ENCODE results near the gene AMPD3. TPM values are rescaled to one million over a fixed set of nuclear protein-coding genes. Genes with fewer than 3 reads are reported as not detected.

The AMPD3 gene
- total RNA-seq, 1 experiment from 2014 or later = 17.4 TPM

DNA sequence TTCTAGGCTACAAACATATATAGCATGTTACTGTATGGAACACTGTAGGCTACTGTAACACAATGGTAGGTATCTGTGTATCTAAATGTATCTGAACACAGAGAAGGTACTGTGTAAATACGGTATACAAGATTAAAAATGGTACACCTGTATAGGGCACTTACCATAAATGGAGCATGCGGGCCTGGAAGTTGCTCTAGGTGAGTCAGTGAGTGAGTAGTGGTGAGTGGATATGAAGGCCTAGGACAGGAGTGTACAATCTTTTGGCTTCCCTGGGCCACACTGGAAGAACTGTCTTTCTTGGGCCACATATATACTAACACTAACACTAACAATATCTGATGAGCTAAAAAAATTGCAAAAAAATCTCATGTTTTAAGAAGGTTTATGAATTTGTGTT, 64.6 kb downstream of the AMPD3 start:
- no peaks in the 10 kb centered on the region for H3K79me2 ChIP-seq (ENCODE audit: low read depth)
- ChIA-PET CTCF (no interaction called here), POLR2A (ENCODE audit: unreplicated experiment) (no interaction called here)
- H4K20me1 ChIP-seq (ENCODE audit: insufficient read depth) = no peaks in the 10 kb centered on the region
- TF ChIP-seq EZH2 (IDR thresholded peaks at IDR 0.05; ENCODE audit: low read depth) (no peak), CTCF (conservative IDR thresholded peaks at IDR 0.05) (no peak)
- BruUV-seq (replicated peaks) = no TSS peak
- no peak overlapping the region for H3K4me3 ChIP-seq
- no peaks in the 10 kb centered on the region for H3K9me2 ChIP-seq (ENCODE audit: insufficient read depth)
- peaks cover 7% of the 10 kb centered on the region for H3K36me3 ChIP-seq (ENCODE audit: low read depth)
- no peaks in the 10 kb centered on the region for H3F3A ChIP-seq (ENCODE audit: insufficient read depth, low read depth)
- intact Hi-C loops (cut with micrococcal nuclease; ENCODE audit: unreplicated experiment) = loop anchor here (10.0 kb wide), 1 partner anchor 135 kb away; no protein-coding TSS in a partner anchor
- no peak overlapping the region for H2AFZ ChIP-seq
- H3K27ac ChIP-seq = no peak overlapping the region
- no peaks in the 10 kb centered on the region for H3K27me3 ChIP-seq (ENCODE audit: insufficient read depth, low read depth)
- H3K9me3 ChIP-seq (ENCODE audit: insufficient read depth, low read depth) = no peaks in the 10 kb centered on the region
- H3K4me1 ChIP-seq (replicated peaks; ENCODE audit: insufficient read depth) = no peaks in the 10 kb centered on the region
- no peak overlapping the region for H3K4me2 ChIP-seq
- DNase-seq = no peak

DNA sequence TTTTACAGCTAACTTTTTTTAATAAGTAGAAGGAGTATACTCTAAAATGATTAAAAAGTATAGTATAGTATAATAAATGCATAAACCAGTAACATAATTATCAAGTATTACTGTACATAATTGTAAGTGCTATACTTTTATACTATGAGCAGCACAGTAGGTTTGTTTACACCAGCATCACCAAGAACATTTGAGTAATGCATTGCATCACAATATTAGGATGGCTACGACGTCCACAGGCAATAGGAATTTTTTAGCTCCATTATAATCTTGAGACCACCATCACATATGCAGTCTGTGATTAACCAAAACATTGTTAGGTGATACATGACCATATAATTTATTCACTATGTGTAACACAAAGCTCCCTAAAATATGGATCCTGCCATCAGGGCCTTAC, 65.5 kb downstream of the AMPD3 start:
- BruUV-seq (replicated peaks) = no TSS peak
- DNase-seq = no peak
- no peak overlapping the region for H2AFZ ChIP-seq
- no peaks in the 10 kb centered on the region for H3K79me2 ChIP-seq (ENCODE audit: low read depth)
- ChIA-PET POLR2A (ENCODE audit: unreplicated experiment) (no interaction called here), CTCF (no interaction called here)
- H3K9me2 ChIP-seq (ENCODE audit: insufficient read depth) = no peaks in the 10 kb centered on the region
- no peaks in the 10 kb centered on the region for H3K9me3 ChIP-seq (ENCODE audit: insufficient read depth, low read depth)
- no peak for TF ChIP-seq CTCF (conservative IDR thresholded peaks at IDR 0.05)
- TF ChIP-seq EZH2 (IDR thresholded peaks at IDR 0.05; ENCODE audit: low read depth) = no peak
- no peak overlapping the region for H3K4me3 ChIP-seq
- no peaks in the 10 kb centered on the region for H3K4me1 ChIP-seq (replicated peaks; ENCODE audit: insufficient read depth)
- no peaks in the 10 kb centered on the region for H4K20me1 ChIP-seq (ENCODE audit: insufficient read depth)
- H3K27me3 ChIP-seq (ENCODE audit: insufficient read depth, low read depth) = no peaks in the 10 kb centered on the region
- H3F3A ChIP-seq (ENCODE audit: insufficient read depth, low read depth) = no peaks in the 10 kb centered on the region
- H3K27ac ChIP-seq = no peak overlapping the region
- H3K36me3 ChIP-seq (ENCODE audit: low read depth) = peaks cover 7% of the 10 kb centered on the region
- H3K4me2 ChIP-seq = no peak overlapping the region
- intact Hi-C loops (cut with micrococcal nuclease; ENCODE audit: unreplicated experiment) = loop anchor here (10.0 kb wide), 1 partner anchor 134 kb away; no protein-coding TSS in a partner anchor

GRCh38 chr11:10522276-10522675, 67.2 kb downstream of the AMPD3 start:
- Histone ChIP-seq H3K79me2 (ENCODE audit: low read depth) (no peaks in the 10 kb centered on the region), H3K36me3 (ENCODE audit: low read depth) (peaks cover 7% of the 10 kb centered on the region), H3K4me1 (replicated peaks; ENCODE audit: insufficient read depth) (peaks cover 5% of the 10 kb centered on the region), H3K9me2 (ENCODE audit: insufficient read depth) (no peaks in the 10 kb centered on the region), H3K4me2 (no peak overlapping the region), H3K27me3 (ENCODE audit: insufficient read depth, low read depth) (no peaks in the 10 kb centered on the region), H3F3A (ENCODE audit: insufficient read depth, low read depth) (peaks cover 2% of the 10 kb centered on the region; the same call in 1 of the 2 replicates), H2AFZ (no peak overlapping the region), H3K4me3 (no peak overlapping the region), H3K27ac (no peak overlapping the region), H3K9me3 (ENCODE audit: insufficient read depth, low read depth) (no peaks in the 10 kb centered on the region), H4K20me1 (ENCODE audit: insufficient read depth) (no peaks in the 10 kb centered on the region)
- intact Hi-C loops (cut with micrococcal nuclease; ENCODE audit: unreplicated experiment) = loop anchor here (10.0 kb wide), 1 partner anchor 133 kb away; no protein-coding TSS in a partner anchor
- POLR2A ChIA-PET (ENCODE audit: unreplicated experiment) = no interaction called here
- no peak for DNase-seq
- TF ChIP-seq CTCF (conservative IDR thresholded peaks at IDR 0.05) (no peak), EZH2 (IDR thresholded peaks at IDR 0.05; ENCODE audit: low read depth) (no peak)
- CTCF ChIA-PET = no interaction called here
- BruUV-seq (replicated peaks) = TSS peak; percentile 7
